SIG-M5 treated with dmso at 0.1 percent for 504 hours (cell line): Measurements from ENCODE around the gene MMP17.
A peak's percentile ranks its signal among the peaks of the same experiment; 100 is the strongest.
"Not testable (repeated sequence)": the region's sequence is repeated elsewhere in the genome, so short reads cannot be mapped to it uniquely, and the experiment has no call there.

Experiments
- DNase-seq: peaks from one replicate; lab custom pipeline; 2025; ENCODE audit not compliant: unreplicated experiment; lab: John Stamatoyannopoulos, UW

Gene MMP17

GRCh38 chr12:131862994-131863710 lies 35.0 kb downstream of the MMP17 start:
- peak; percentile 71 for DNase-seq

GRCh38 chr12:131863711-131864396 lies 35.7 kb downstream of the MMP17 start:
- no peak for DNase-seq

DNA sequence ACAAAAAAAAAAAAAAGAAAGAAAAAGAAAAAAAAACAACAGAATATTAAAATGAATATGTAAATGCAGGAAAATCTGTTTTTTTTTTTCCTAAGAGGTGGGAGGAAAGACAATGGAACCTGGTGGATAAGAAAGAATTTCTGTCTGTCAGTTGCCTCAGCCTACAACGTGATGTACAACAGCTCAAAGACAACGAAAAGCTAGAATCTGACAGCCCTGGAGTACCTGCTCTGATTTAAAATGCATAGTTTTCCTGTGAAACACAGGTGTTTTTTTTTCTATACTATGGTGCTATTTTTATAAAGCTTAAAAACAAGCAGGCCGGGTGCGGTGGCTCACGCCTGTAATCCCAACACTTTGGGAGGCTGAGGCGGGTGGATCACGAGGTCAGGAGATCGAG lies 36.3 kb downstream of the MMP17 start:
- DNase-seq: no peak

DNA sequence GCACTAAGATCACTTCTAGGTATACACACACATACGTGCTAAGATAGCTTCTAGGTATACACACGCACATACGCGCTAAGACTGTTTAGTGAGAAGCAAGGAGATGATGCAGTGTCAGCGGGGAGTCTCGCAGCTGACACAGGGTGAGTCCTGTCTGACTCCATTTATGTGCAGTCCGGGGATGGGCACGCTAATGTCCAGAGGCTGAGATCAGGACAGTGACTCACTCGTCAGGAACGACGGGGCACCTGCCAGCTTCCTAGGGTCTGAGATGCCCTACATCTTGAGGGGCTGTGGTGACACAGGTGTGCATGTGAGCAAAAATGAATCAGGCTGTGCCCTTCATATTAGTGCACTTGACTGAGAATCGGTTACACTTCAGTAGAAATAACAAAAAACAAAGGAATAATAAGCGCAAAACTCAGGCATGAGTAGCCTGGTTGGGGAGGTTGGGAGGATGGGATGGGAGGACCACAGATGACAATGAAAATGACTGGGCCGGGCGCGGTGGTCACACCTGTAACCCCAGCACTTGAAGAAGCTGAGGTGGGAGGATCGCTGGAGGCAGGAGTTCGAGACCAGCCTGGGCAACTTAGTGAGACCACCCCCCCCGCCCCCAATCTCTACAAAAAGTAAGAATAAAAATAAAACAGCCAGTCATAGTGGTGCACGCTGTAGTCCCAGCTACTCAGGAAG lies 37.1 kb downstream of the MMP17 start:
- no peak for DNase-seq

DNA sequence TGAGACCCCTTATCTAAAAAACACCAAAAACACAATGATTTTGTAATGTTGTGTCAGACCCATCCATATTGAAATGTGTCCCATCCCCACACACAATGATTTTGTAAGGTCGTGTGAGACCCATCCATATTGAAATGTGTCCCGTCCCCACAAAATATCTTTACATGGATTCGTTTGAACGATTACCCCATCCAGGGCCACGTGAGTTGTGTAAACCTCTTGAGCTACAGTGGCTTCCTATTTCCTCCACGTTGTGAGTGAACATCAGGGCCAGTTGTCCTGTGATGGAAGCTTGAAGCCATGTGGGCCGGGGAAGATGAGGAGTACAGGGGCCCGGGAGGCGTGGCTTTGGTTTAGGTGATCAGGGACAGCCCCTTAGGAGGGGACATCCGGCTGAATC lies 39.3 kb downstream of the MMP17 start:
- peak; percentile 33 for DNase-seq

DNA sequence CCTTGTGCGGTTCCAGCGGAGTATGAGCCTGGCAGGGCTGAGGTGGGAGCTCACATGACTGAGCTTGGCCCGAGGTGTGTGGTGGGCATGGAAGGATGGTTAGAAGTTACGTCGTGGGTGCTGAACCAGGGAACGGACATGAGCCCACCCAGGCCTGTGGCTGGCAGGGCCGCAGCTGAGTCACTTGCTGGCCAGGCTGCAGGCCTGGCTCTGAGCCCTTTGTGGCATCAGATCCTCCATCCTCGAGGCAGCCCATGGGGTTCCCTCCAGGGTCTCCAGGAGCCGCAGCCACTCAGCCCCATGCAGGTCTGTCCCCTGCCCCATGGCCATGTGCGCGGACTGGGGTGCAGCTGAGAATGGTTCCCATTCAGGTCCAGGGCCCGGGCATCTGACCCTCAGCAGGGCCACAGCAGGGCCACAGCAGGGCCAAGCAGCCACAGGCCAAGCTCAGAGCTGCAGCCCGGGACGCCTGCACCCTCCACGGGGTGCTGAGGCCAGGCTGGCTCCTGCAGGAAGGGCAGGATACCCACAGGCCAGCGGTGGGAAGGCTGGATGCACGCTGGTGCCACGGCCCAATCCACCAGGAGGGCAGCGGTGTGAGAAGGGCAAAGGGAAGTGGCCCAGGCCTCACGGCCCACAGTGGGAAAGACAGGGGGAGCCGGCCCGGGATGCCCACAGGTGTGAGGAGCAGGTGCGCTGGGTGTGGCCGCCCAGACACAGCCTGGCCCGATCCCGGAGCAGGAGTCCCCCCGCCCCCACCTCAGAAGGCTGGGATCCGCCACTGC lies 39.9 kb downstream of the MMP17 start:
- no peak for DNase-seq

- DNase-seq: no peak
These were observed 41.8 kb downstream of the MMP17 start for GRCh38 chr12:131869871-131870418.

DNA sequence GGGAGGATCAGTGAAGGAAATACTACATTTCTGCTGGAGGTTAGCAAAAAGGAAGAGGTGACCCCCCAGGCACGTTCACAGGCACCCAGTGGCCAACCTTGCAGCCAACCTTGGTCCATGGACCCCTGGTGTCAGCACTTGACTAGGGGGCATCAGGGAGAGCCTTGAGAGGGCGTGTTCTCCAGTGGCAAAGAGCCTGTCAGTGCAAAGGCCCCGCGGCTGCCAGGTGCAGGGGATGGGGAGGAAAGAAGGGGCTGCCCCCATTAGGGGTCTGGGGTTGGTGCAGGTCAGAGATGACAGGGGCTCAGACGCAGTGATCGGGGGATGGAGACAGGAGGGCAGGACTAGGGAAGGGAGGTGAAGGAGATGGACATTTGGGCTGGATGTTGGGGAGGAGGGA lies 43.5 kb downstream of the MMP17 start:
- no peak for DNase-seq

GRCh38 chr12:131872154-131873051 lies 44.2 kb downstream of the MMP17 start:
- DNase-seq: peak; percentile 92

GRCh38 chr12:131873293-131873692 lies 45.1 kb downstream of the MMP17 start:
- DNase-seq: no peak

DNA sequence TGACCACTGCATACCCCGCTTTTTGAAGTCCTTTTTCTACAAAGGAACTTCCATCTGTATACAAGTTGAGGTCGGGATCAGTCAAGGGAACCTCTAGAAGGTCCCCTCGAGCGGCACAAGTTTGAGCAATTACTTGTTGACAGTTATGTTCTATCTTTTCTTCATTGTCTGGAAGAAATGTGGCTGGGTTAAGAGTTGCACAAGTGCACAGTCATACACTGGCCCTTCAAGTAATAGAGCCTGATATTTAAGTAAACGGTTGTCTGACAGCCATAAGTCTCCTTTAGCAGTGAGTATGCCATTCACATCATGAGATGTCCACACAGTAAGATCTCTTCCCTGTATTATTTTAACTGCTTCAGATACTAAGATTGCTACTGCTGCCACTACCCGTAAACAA lies 46.8 kb downstream of the MMP17 start:
- DNase-seq: peak; percentile 57

GRCh38 chr12:131877216-131877615 lies 49.0 kb downstream of the MMP17 start:
- not testable (repeated sequence) for DNase-seq

- peak; percentile 75 for DNase-seq
These were observed 50.2 kb downstream of the MMP17 start for GRCh38 chr12:131878436-131878835.

DNA sequence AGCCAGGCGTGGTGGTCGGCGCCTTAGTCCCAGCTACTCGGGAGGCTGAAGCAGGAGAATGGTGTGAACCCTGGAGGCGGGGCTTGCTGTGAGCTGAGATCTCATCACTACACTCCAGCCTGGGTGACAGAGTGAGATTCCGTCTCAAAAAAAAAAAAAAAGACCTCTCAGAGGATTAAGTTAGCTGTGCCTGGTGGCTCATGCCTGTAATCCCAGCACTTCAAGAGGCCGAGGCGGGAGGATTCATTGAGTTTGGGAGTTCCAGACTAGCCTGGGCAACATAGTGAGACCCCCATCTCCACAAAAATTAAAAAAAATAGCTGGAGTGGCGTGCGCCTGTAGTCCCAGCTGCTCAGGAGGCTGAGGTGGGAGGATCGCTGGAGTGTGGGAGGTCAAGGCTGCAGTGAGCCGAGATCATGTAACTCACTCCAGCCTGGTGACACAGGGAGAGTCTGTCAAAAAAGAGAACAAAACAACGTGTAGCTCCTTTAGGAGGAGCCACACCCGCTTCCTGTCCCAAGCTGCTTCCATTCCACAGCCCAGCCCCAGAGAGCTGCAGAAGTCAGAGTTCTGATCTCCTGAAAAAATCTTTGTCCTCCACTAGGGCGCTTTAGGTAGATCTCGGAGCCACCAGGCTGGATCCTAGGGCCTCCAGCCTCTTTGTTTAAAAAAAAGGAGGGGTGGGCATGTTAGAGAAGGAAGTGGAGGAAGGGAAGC lies 54.8 kb downstream of the MMP17 start:
- DNase-seq: peak; percentile 33

- DNase-seq: no peak
These were observed 55.3 kb downstream of the MMP17 start for GRCh38 chr12:131883521-131883900.

DNA sequence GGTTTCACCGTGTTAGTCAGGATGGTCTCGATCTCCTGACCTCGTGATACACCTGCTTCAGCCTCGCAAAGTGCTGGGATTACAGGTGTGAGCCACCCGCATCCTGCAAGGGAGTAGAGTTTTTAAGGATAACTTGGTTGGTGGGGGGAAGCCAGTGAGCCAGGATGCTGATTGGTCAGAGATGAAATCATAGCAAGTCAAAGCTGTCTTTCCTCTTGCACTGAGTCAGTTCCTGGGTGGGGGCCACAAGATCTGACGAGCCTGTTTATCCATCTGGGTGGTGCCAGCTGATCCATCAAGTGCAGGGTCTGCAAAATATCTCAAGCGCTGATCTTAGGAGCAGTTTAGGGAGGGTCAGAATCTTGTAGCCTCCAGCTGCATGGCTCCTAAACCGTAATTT lies 56.9 kb downstream of the MMP17 start:
- DNase-seq: not testable (repeated sequence)

DNA sequence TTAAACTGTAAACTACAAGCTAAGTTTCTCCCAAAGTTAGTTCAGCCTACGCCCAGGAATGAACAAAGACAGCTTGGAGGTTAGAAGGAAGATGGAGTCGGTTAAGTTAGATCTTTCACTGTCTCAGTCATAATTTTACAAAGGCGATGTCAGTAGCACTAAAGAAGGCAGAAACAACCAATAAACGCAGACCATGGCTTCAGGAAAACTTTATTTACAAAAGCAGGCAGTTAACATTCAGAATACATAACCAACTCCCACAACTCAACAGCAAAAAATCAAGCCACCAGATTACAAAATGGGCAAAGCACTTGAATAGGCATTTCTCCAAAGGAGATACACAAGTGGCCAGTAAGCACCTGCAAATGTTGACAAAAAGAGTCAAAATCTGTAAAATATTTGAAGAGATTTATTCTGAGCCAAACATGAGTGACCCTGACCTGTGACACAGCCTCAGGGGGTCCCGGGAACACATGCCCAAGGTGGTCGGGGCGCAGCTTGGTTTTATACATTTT lies 57.4 kb downstream of the MMP17 start:
- DNase-seq: no peak

GRCh38 chr12:131891722-131892121 lies 63.5 kb downstream of the MMP17 start:
- not testable (repeated sequence) for DNase-seq
